Fibroblast of lung (primary cell): Measurements from ENCODE around the gene BLVRB. TPM values are rescaled to one million over a fixed set of nuclear protein-coding genes. Genes with fewer than 3 reads are reported as not detected.

Experiments used
- DNase-seq, 2 donors: peaks; one replicate each; pipeline versions ENCODE4 v3.0.0 to v3.0.0-alpha.2; 2010; ENCODE audit warnings: low read depth in 2 of 2
- H2AFZ ChIP-seq: 2 replicates; pipeline ENCODE4 v1.5.1; 2012; ENCODE audit warnings: low read length, control low read depth, inconsistent platforms
- H3K27ac ChIP-seq: 2 replicates; pipeline ENCODE4 v1.5.1; 2011; ENCODE audit warnings: low read length, control low read depth; ENCODE audit not compliant: insufficient read depth
- H3K27me3 ChIP-seq: 2 replicates; pipeline ENCODE4 v1.5.1; 2011; ENCODE audit warnings: mild to moderate bottlenecking, low read length; ENCODE audit not compliant: control insufficient read depth, insufficient read depth
- H3K36me3 ChIP-seq: 2 replicates; pipeline ENCODE4 v1.5.1; 2011; ENCODE audit warnings: low read length; ENCODE audit not compliant: control insufficient read depth, insufficient read depth
- H3K4me1 ChIP-seq: 2 replicates; pipeline ENCODE4 v1.5.1; 2011; ENCODE audit warnings: low read length; ENCODE audit not compliant: control insufficient read depth, insufficient read depth; ENCODE audit errors: extremely low read depth
- H3K4me2 ChIP-seq: 2 replicates; pipeline ENCODE4 v1.5.1; 2011; ENCODE audit warnings: low read length, control low read depth; ENCODE audit not compliant: insufficient read depth; ENCODE audit errors: extremely low read depth
- H3K4me3 ChIP-seq, 4 experiments: fragments of 200-600 bp in 1 of 4; sonication (generic) in 1 of 4; replicated peaks in 1 of 4; 2 replicates each; pipeline ENCODE4 v1.5.1; 2011 to 2016; ENCODE audit warnings: low read length in 4 of 4, low read depth in 3 of 4, mild to moderate bottlenecking in 3 of 4, control low read depth in 2 of 4, inconsistent platforms in 1 of 4, mixed read lengths in 1 of 4; ENCODE audit not compliant: insufficient read depth in 1 of 4; ENCODE audit errors: control extremely low read depth in 1 of 4
- H3K79me2 ChIP-seq: 2 replicates; pipeline ENCODE4 v1.5.1; 2012; ENCODE audit warnings: mild to moderate bottlenecking, low read length, inconsistent platforms; ENCODE audit not compliant: control insufficient read depth, insufficient read depth
- H3K9ac ChIP-seq: 2 replicates; pipeline ENCODE4 v1.5.1; 2011; ENCODE audit warnings: mild to moderate bottlenecking, low read length, control low read depth; ENCODE audit not compliant: insufficient read depth
- H3K9me3 ChIP-seq: 2 replicates; pipeline ENCODE4 v1.5.1; 2012; ENCODE audit warnings: low read depth, low read length; ENCODE audit not compliant: control insufficient read depth, insufficient read depth
- H4K20me1 ChIP-seq: 2 replicates; pipeline ENCODE4 v1.5.1; 2011; ENCODE audit warnings: low read length; ENCODE audit not compliant: control insufficient read depth, insufficient read depth; ENCODE audit errors: extremely low read depth
- EZH2 ChIP-seq: IDR thresholded peaks from 2 replicates; pipeline ENCODE4 v1.5.1; 2012; ENCODE audit warnings: low read length, control low read depth, mild to moderate bottlenecking; ENCODE audit errors: missing control alignments
- polyA minus RNA-seq: library from RNA; depleted of rRNA, polyadenylated mRNA; stranded (reverse); fragments of >200 nt; gene quantifications from 2 replicates; pipeline ENCODE4 v1.2.3, GENCODE V29; 2011; ENCODE audit warnings: low replicate concordance
- polyA plus RNA-seq, 2 donors: library from polyadenylated mRNA; depleted of rRNA in 1 of 2; stranded (reverse) in 1 of 2; unstranded in 1 of 2; fragments of >200 nt; gene quantifications; 2 replicates each; pipeline ENCODE4 v1.2.1, GENCODE V29; 2011 to 2012; ENCODE audit warnings: missing spikeins in 1 of 2
- total RNA-seq: library from RNA; depleted of rRNA; stranded (reverse); fragments of >200 nt; gene quantifications from 2 replicates; pipeline ENCODE4 v1.2.1, GENCODE V29; 2014
- TF ChIP-seq, protein P1 (sequence below), 2 donors: IDR thresholded peaks in 1 of 2; conservative IDR thresholded peaks in 1 of 2; 1 replicate in 1 of 2; 2 replicates in 1 of 2; pipeline ENCODE4 v1.5.1; 2011 to 2012; ENCODE audit warnings: low read length in 2 of 2, control low read depth in 1 of 2, inconsistent platforms in 1 of 2, low read depth in 1 of 2, mild to moderate bottlenecking in 1 of 2

BLVRB gene
- total RNA-seq (105 and 145 TPM in 2 replicates), polyA plus RNA-seq (40.0 and 50.8 TPM in 2 replicates), polyA minus RNA-seq (127 and 144 TPM in 2 replicates)
- polyA plus RNA-seq (2012) = 75.5 and 101 TPM in 2 replicates

GRCh38 chr19:40465557-40466218 is at the start of gene BLVRB:
TSS of gene BLVRB (minus strand) at chr19:40465745. CDS start at chr19:40465688, 57 bp downstream.
- DNase-seq = peak; percentile 97 to 99
- Histone ChIP-seq H4K20me1 (no peaks in the 10 kb centered on the region), H3K4me2 (peak within 1 kb of the TSS; percentile 92), H3K36me3 (no peaks in the 10 kb centered on the region), H3K4me3 (peak within 1 kb of the TSS; percentile 76 to 87 (median 80)), H3K9me3 (no peaks in the 10 kb centered on the region), H2AFZ (peak within 1 kb of the TSS; percentile 84), H3K4me1 (peaks cover 12% of the 10 kb centered on the region), H3K27me3 (no peaks in the 10 kb centered on the region), H3K79me2 (no peaks in the 10 kb centered on the region), H3K9ac (peak within 1 kb of the TSS; percentile 85), H3K27ac (peak within 1 kb of the TSS; percentile 83)
- TF ChIP-seq, protein P1, sequence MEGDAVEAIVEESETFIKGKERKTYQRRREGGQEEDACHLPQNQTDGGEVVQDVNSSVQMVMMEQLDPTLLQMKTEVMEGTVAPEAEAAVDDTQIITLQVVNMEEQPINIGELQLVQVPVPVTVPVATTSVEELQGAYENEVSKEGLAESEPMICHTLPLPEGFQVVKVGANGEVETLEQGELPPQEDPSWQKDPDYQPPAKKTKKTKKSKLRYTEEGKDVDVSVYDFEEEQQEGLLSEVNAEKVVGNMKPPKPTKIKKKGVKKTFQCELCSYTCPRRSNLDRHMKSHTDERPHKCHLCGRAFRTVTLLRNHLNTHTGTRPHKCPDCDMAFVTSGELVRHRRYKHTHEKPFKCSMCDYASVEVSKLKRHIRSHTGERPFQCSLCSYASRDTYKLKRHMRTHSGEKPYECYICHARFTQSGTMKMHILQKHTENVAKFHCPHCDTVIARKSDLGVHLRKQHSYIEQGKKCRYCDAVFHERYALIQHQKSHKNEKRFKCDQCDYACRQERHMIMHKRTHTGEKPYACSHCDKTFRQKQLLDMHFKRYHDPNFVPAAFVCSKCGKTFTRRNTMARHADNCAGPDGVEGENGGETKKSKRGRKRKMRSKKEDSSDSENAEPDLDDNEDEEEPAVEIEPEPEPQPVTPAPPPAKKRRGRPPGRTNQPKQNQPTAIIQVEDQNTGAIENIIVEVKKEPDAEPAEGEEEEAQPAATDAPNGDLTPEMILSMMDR (conservative IDR thresholded peaks at IDR 0.05 in 1 of 2, IDR thresholded peaks at IDR 0.05 in 1 of 2; ENCODE audit: low read depth in 1 of 2, low read length in 2 of 2) = no peak
- TF ChIP-seq EZH2 = no peak

DNA sequence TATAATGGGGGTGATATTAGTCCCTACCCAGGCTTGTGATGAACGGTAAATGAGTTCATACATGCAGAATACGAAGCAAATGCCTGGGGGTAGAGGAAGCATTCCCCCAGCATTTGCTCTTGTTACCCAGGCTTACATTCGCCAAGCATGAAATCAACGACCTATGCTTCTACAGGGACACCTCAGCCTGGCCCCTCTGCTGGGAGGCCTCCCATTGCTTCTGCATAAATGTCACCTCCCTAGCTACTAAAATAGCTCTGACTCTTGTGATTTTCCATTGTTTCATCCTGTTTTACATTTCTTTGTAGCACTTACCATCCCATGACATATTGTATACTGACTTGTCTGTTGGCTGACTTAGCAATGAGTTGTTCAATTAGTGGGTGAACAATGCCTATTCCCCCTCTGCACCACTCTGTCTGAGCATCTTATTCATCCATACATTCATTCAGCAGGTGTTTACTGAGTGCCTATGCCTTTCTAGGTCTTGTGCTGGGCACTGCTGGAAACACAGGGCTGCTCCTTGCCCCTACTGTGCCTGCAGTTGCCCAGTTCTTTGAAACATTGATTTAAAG is 48.3 kb upstream of the BLVRB start:
- Histone ChIP-seq H3K27me3 (peaks cover 21% of the 10 kb centered on the region), H4K20me1 (no peaks in the 10 kb centered on the region), H3K4me3 (no peak overlapping the region), H3K9ac (no peak overlapping the region), H2AFZ (no peak overlapping the region), H3K27ac (no peak overlapping the region), H3K79me2 (no peaks in the 10 kb centered on the region), H3K36me3 (no peaks in the 10 kb centered on the region), H3K4me1 (no peaks in the 10 kb centered on the region), H3K4me2 (no peak overlapping the region), H3K9me3 (no peaks in the 10 kb centered on the region)
- DNase-seq = no peak
- TF ChIP-seq, protein P1 (conservative IDR thresholded peaks at IDR 0.05 in 1 of 2, IDR thresholded peaks at IDR 0.05 in 1 of 2; ENCODE audit: low read depth in 1 of 2, low read length in 2 of 2) = no peak
- TF ChIP-seq EZH2 = no peak

GRCh38 chr19:40513345-40513678 is 47.8 kb upstream of the BLVRB start:
- TF ChIP-seq EZH2 = no peak
- TF ChIP-seq, protein P1 (conservative IDR thresholded peaks at IDR 0.05 in 1 of 2, IDR thresholded peaks at IDR 0.05 in 1 of 2; ENCODE audit: low read depth in 1 of 2, low read length in 2 of 2) = no peak
- Histone ChIP-seq H3K36me3 (no peaks in the 10 kb centered on the region), H3K27me3 (peaks cover 21% of the 10 kb centered on the region), H4K20me1 (no peaks in the 10 kb centered on the region), H3K4me2 (no peak overlapping the region), H2AFZ (no peak overlapping the region), H3K27ac (no peak overlapping the region), H3K4me3 (no peak overlapping the region), H3K79me2 (no peaks in the 10 kb centered on the region), H3K4me1 (no peaks in the 10 kb centered on the region), H3K9ac (no peak overlapping the region), H3K9me3 (no peaks in the 10 kb centered on the region)
- DNase-seq = no peak
